Activated B cell treated with CpG ODN at 0.5 μM for 24 hours (primary cell): Measurements from ENCODE around the gene CD48. TPM values are rescaled to one million over a fixed set of nuclear protein-coding genes. Genes with fewer than 3 reads are reported as not detected.
A peak's percentile ranks its signal among the peaks of the same experiment; 100 is the strongest.

Source experiments
- ATAC-seq: fragments of 200-7000 bp; cut with Tn5 transposase; one replicate; pipeline ENCODE4 v1.10.0; 2021; ENCODE audit warnings: low read depth, mild to moderate bottlenecking, moderate library complexity
- CTCF ChIA-PET: fragments of 350-600 bp; sonication (Branson Sonifier 250); formaldehyde crosslinking; loops from one replicate; lab custom pipeline; 2021; ENCODE audit warnings: antibody characterized with exemption; lab: Charles Lee
- POLR2A ChIA-PET: fragments of 350-600 bp; sonication (Branson Sonifier 250); formaldehyde crosslinking; loops from one replicate; lab custom pipeline; 2021; ENCODE audit warnings: antibody characterized with exemption; lab: Charles Lee
- DNase-seq: peaks from one replicate; pipeline ENCODE4 v3.0.0; 2022
- H3K27ac Mint-ChIP-seq: one replicate; pipeline ENCODE4 v1.8.0; 2020; ENCODE audit warnings: mixed read lengths
- H3K27me3 Mint-ChIP-seq: one replicate; pipeline ENCODE4 v1.8.0; 2021; ENCODE audit warnings: mixed read lengths
- H3K36me3 Mint-ChIP-seq: one replicate; pipeline ENCODE4 v1.8.0; 2021; ENCODE audit warnings: low read depth, mixed read lengths
- H3K4me1 Mint-ChIP-seq: one replicate; pipeline ENCODE4 v1.8.0; 2021; ENCODE audit warnings: mixed read lengths
- H3K4me3 Mint-ChIP-seq: one replicate; pipeline ENCODE4 v1.8.0; 2020; ENCODE audit warnings: mild to moderate bottlenecking, mixed read lengths
- H3K9me3 Mint-ChIP-seq: one replicate; pipeline ENCODE4 v1.8.0; 2020; ENCODE audit warnings: mixed read lengths
- CTCF ChIP-seq: fragments of 200-600 bp; IDR thresholded peaks from one replicate; pipeline ENCODE4 v1.8.0; 2022; ENCODE audit warnings: antibody characterized with exemption, mild to moderate bottlenecking
- intact Hi-C: fragments of 100-400 bp; cut with micrococcal nuclease; formaldehyde crosslinking; loops from one replicate; pipeline ENCODE4 v1.15.1; 2024
- total RNA-seq: library from RNA; stranded (reverse); gene quantifications from 2 replicates; pipeline ENCODE4 v1.2.3, GENCODE V29; 2022

Gene CD48
- total RNA-seq, 1 donor from 2014 or later, result 200 TPM

- intact Hi-C loops, result no loop called here
- H3K27ac Mint-ChIP-seq, result no peak overlapping the region
- ATAC-seq, result no peak
- H3K27me3 Mint-ChIP-seq, result no peaks in the 10 kb centered on the region
- H3K36me3 Mint-ChIP-seq, result peaks cover 6% of the 10 kb centered on the region
- ChIA-PET CTCF (interaction anchor here (1.0 kb wide), 1 partner anchor 15 kb away, joined by 3 read pairs; no protein-coding TSS in a partner anchor), POLR2A (interaction anchor here (1.0 kb wide), 1 partner anchor 13 kb away, joined by 3 read pairs; no protein-coding TSS in a partner anchor)
- no peak overlapping the region for H3K4me3 Mint-ChIP-seq
- peaks cover 2% of the 10 kb centered on the region for H3K9me3 Mint-ChIP-seq
- no peak for TF ChIP-seq CTCF
- H3K4me1 Mint-ChIP-seq, result peaks cover 81% of the 10 kb centered on the region
- no peak for DNase-seq
These were observed 52.1 kb downstream of the CD48 start for GRCh38 chr1:160659566-160659965.

GRCh38 chr1:160658814-160659193 lies 52.8 kb downstream of the CD48 start:
- intact Hi-C loops, result no loop called here
- POLR2A ChIA-PET, result interaction anchor here (0.8 kb wide), 1 partner anchor 15 kb away, joined by 3 read pairs; no protein-coding TSS in a partner anchor
- no peak for TF ChIP-seq CTCF
- no peak for ATAC-seq
- H3K4me1 Mint-ChIP-seq, result peaks cover 82% of the 10 kb centered on the region
- H3K27me3 Mint-ChIP-seq, result no peaks in the 10 kb centered on the region
- CTCF ChIA-PET, result no interaction called here
- no peak overlapping the region for H3K4me3 Mint-ChIP-seq
- H3K9me3 Mint-ChIP-seq, result peaks cover 2% of the 10 kb centered on the region
- H3K27ac Mint-ChIP-seq, result no peak overlapping the region
- H3K36me3 Mint-ChIP-seq, result peaks cover 6% of the 10 kb centered on the region
- no peak for DNase-seq

GRCh38 chr1:160658162-160658813 lies 53.3 kb downstream of the CD48 start:
- no peak for DNase-seq
- peaks cover 83% of the 10 kb centered on the region for H3K4me1 Mint-ChIP-seq
- H3K27ac Mint-ChIP-seq, result no peak overlapping the region
- H3K36me3 Mint-ChIP-seq, result peaks cover 6% of the 10 kb centered on the region
- intact Hi-C loops, result no loop called here
- TF ChIP-seq CTCF, result no peak
- ChIA-PET CTCF (interaction anchor here (0.6 kb wide), 1 partner anchor 16 kb away, joined by 3 read pairs; no protein-coding TSS in a partner anchor), POLR2A (interaction anchor here (0.8 kb wide), 1 partner anchor 16 kb away, joined by 3 read pairs; no protein-coding TSS in a partner anchor)
- ATAC-seq, result no peak
- no peaks in the 10 kb centered on the region for H3K27me3 Mint-ChIP-seq
- peaks cover 2% of the 10 kb centered on the region for H3K9me3 Mint-ChIP-seq
- no peak overlapping the region for H3K4me3 Mint-ChIP-seq

- DNase-seq (no peak), ATAC-seq (no peak)
- CTCF ChIA-PET, result no interaction called here
- POLR2A ChIA-PET, result no interaction called here
- H3K4me3 Mint-ChIP-seq, result peak overlapping the region; percentile 30
- H3K9me3 Mint-ChIP-seq, result peaks cover 2% of the 10 kb centered on the region
- peak overlapping the region; percentile 46 for H3K27ac Mint-ChIP-seq
- intact Hi-C loops, result no loop called here
- H3K36me3 Mint-ChIP-seq, result peaks cover 6% of the 10 kb centered on the region
- peaks cover 83% of the 10 kb centered on the region for H3K4me1 Mint-ChIP-seq
- H3K27me3 Mint-ChIP-seq, result no peaks in the 10 kb centered on the region
- no peak for TF ChIP-seq CTCF
These were observed 54.3 kb downstream of the CD48 start for GRCh38 chr1:160657250-160657781.

- Mint-ChIP-seq H3K9me3 (peaks cover 2% of the 10 kb centered on the region), H3K4me3 (no peak overlapping the region), H3K27me3 (no peaks in the 10 kb centered on the region), H3K36me3 (peaks cover 6% of the 10 kb centered on the region), H3K27ac (peak overlapping the region; percentile 36), H3K4me1 (peaks cover 85% of the 10 kb centered on the region)
- ChIA-PET CTCF (no interaction called here), POLR2A (no interaction called here)
- intact Hi-C loops, result no loop called here
- no peak for TF ChIP-seq CTCF
- ATAC-seq (no peak), DNase-seq (no peak)
These were observed 54.9 kb downstream of the CD48 start for GRCh38 chr1:160656737-160657136.
